ENCODE data around the gene CAPNS2. TPM values are rescaled to one million over a fixed set of nuclear protein-coding genes. Genes with fewer than 3 reads are reported as not detected.

CAPNS2 gene
- total RNA-seq, 2 donors from 2014 or later = 0.40 to 0.70 TPM

Other genes with a start within 250 kb of the CAPNS2 start
- gene IRX6, start 242.5 kb upstream of the CAPNS2 start, total RNA-seq = under 1 TPM; 0.09 to 0.17 TPM
- gene MMP2, start 87.5 kb upstream of the CAPNS2 start, total RNA-seq = 100 to 1,000 TPM in 1 of 2 donors, 10 to 100 TPM in 1; 57.5 to 136 TPM
- gene LPCAT2, start 57.6 kb upstream of the CAPNS2 start, total RNA-seq = 10 to 100 TPM; 14.0 to 17.9 TPM
- gene SLC6A2, start 89.3 kb downstream of the CAPNS2 start, total RNA-seq = under 1 TPM in 1 of 2 donors, not detected in 1; 0.31 TPM